Neural progenitor cell (in vitro differentiated cells): Measurements from ENCODE around the gene RPS18. TPM values are rescaled to one million over a fixed set of nuclear protein-coding genes. Genes with fewer than 3 reads are reported as not detected.
A peak's percentile ranks its signal among the peaks of the same experiment; 100 is the strongest.

Experiments
- DNase-seq: peaks from one replicate; pipeline ENCODE4 v3.0.0-alpha.2; 2016; ENCODE audit warnings: low spot score
- H2AFZ ChIP-seq: fragments of 200-600 bp; sonication (generic); replicated peaks from 2 replicates; pipeline ENCODE4 v1.6.1; 2016; ENCODE audit warnings: antibody characterized with exemption
- H3F3A ChIP-seq: fragments of 200-600 bp; sonication (generic); 2 replicates; pipeline ENCODE4 v1.6.1; 2016; ENCODE audit warnings: antibody characterized with exemption, low read depth
- H3K27ac ChIP-seq: fragments of 200-600 bp; sonication (generic); 2 replicates; pipeline ENCODE4 v1.5.1; 2016; ENCODE audit warnings: mild to moderate bottlenecking
- H3K27me3 ChIP-seq: fragments of 200-600 bp; sonication (generic); 2 replicates; pipeline ENCODE4 v1.6.1; 2016; ENCODE audit warnings: mild to moderate bottlenecking, moderate library complexity
- H3K36me3 ChIP-seq: fragments of 200-600 bp; sonication (generic); 2 replicates; pipeline ENCODE4 v1.5.1; 2016
- H3K4me1 ChIP-seq: fragments of 200-600 bp; sonication (generic); 2 replicates; pipeline ENCODE4 v1.6.1; 2016; ENCODE audit warnings: mixed run types
- H3K4me2 ChIP-seq: fragments of 200-600 bp; sonication (generic); 2 replicates; pipeline ENCODE4 v1.6.1; 2016
- H3K4me3 ChIP-seq: fragments of 200-600 bp; sonication (generic); 2 replicates; pipeline ENCODE4 v1.5.1; 2016
- H3K79me2 ChIP-seq: fragments of 200-600 bp; sonication (generic); 2 replicates; pipeline ENCODE4 v1.6.1; 2016; ENCODE audit warnings: low read depth
- H3K9ac ChIP-seq: fragments of 200-600 bp; sonication (generic); 2 replicates; pipeline ENCODE4 v1.6.1; 2016
- H3K9me3 ChIP-seq: fragments of 200-600 bp; sonication (generic); 2 replicates; pipeline ENCODE4 v1.5.1; 2016; ENCODE audit warnings: low read depth
- H4K20me1 ChIP-seq: fragments of 200-600 bp; sonication (generic); 2 replicates; pipeline ENCODE4 v1.6.1; 2016; ENCODE audit warnings: low read depth
- H3K27ac Mint-ChIP-seq: 3 replicates; pipeline ENCODE4 v1.8.0; 2021; ENCODE audit warnings: mixed read lengths
- H3K27me3 Mint-ChIP-seq: 2 replicates; pipeline ENCODE4 v1.8.0; 2022; ENCODE audit warnings: low read depth, mild to moderate bottlenecking, inconsistent platforms, moderate library complexity, mixed read lengths; ENCODE audit not compliant: insufficient read depth
- H3K36me3 Mint-ChIP-seq: 3 replicates; pipeline ENCODE4 v1.8.0; 2021; ENCODE audit warnings: mixed read lengths
- H3K4me1 Mint-ChIP-seq: 3 replicates; pipeline ENCODE4 v1.8.0; 2021; ENCODE audit warnings: mixed read lengths
- H3K4me3 Mint-ChIP-seq: 3 replicates; pipeline ENCODE4 v1.8.0; 2021; ENCODE audit warnings: mild to moderate bottlenecking, moderate library complexity, mixed read lengths
- H3K9me3 Mint-ChIP-seq: 3 replicates; pipeline ENCODE4 v1.8.0; 2020; ENCODE audit warnings: mixed read lengths
- EZH2 ChIP-seq: fragments of 200-600 bp; sonication (generic); IDR thresholded peaks from 2 replicates; pipeline ENCODE4 v1.6.1; 2017; ENCODE audit warnings: antibody characterized with exemption, mild to moderate bottlenecking, moderate library complexity
- EZH2phosphoT487 ChIP-seq: fragments of 200-600 bp; sonication (generic); IDR thresholded peaks from 2 replicates; pipeline ENCODE4 v1.6.1; 2017; ENCODE audit warnings: antibody characterized with exemption
- total RNA-seq: library from RNA; depleted of rRNA; stranded (reverse); fragments of >200 nt; gene quantifications from 2 replicates; pipeline ENCODE4 v1.2.3, GENCODE V29; 2015; ENCODE audit warnings: low replicate concordance
- TF ChIP-seq, protein P1 (sequence below): fragments of 200-600 bp; sonication (generic); IDR thresholded peaks from 2 replicates; pipeline ENCODE4 v1.5.1; 2017; ENCODE audit warnings: antibody characterized with exemption, mild to moderate bottlenecking

Gene RPS18
- total RNA-seq, 1 donor from 2014 or later: 4,663 TPM

DNA sequence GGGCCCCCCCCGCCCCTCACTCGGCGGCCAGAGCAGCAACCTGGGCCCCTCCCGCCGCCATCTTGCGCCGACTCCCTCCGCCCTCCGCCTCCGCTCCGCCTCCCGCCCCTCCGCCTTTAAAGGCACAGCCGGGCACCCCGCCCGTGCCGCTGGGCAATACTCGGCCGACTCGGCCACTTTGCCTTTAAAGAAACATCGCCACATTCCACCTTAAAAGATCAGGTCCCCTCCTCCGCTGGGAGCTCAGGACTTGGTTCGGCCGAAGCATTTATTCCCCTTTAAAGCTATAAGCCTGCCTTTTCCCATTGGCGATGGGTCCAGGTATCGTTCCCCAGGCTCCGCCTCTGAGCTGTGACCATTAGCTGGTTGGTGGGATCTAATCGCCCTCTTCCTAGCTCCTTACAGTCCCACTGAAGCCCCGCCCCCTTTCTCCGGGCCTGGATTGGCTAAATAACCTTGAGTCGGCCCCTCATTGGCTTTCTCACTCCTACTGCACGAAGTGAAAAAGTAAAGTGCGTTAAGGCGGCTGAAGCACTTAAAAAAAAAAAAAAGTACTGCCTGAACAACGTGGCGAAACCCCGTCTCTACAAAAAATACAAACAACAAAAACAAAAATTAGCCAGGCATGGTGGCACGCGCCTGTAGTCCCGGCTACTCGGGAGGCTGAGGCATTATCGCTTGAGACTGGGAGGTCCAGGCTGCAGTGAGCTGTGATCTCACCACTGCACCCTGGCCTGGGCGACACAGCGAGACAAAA is 46.0 kb downstream of the RPS18 start, which contains the start of gene ZBTB22:
Gene ZBTB22 (minus strand): TSS at position 76 of the 757 bp plus-strand sequence. CDS start 828 bp downstream, outside the sequence.
- Histone ChIP-seq H3K9ac (no peak within 1 kb of the TSS), H3K79me2 (peaks cover 41% of the 10 kb centered on the region), H3K4me3 (peak within 1 kb of the TSS; percentile 77), H2AFZ (peak within 1 kb of the TSS; percentile 75), H3K27me3 (peaks cover 12% of the 10 kb centered on the region), H4K20me1 (peaks cover 21% of the 10 kb centered on the region), H3K4me1 (peaks cover 28% of the 10 kb centered on the region), H3K36me3 (no peaks in the 10 kb centered on the region), H3K27ac (peak within 1 kb of the TSS; percentile 65), H3K9me3 (no peaks in the 10 kb centered on the region), H3F3A (peaks cover 62% of the 10 kb centered on the region), H3K4me2 (peak within 1 kb of the TSS; percentile 71)
- Mint-ChIP-seq H3K4me3 (peak within 1 kb of the TSS; percentile 98), H3K4me1 (peaks cover 62% of the 10 kb centered on the region), H3K27me3 (peaks cover 7% of the 10 kb centered on the region), H3K36me3 (peaks cover 24% of the 10 kb centered on the region), H3K27ac (peak within 1 kb of the TSS; percentile 98), H3K9me3 (no peaks in the 10 kb centered on the region)
- peak; percentile 99 for DNase-seq
- TF ChIP-seq EZH2phosphoT487 (no peak), EZH2 (no peak)
- TF ChIP-seq, protein P1, sequence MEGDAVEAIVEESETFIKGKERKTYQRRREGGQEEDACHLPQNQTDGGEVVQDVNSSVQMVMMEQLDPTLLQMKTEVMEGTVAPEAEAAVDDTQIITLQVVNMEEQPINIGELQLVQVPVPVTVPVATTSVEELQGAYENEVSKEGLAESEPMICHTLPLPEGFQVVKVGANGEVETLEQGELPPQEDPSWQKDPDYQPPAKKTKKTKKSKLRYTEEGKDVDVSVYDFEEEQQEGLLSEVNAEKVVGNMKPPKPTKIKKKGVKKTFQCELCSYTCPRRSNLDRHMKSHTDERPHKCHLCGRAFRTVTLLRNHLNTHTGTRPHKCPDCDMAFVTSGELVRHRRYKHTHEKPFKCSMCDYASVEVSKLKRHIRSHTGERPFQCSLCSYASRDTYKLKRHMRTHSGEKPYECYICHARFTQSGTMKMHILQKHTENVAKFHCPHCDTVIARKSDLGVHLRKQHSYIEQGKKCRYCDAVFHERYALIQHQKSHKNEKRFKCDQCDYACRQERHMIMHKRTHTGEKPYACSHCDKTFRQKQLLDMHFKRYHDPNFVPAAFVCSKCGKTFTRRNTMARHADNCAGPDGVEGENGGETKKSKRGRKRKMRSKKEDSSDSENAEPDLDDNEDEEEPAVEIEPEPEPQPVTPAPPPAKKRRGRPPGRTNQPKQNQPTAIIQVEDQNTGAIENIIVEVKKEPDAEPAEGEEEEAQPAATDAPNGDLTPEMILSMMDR: no peak

DNA sequence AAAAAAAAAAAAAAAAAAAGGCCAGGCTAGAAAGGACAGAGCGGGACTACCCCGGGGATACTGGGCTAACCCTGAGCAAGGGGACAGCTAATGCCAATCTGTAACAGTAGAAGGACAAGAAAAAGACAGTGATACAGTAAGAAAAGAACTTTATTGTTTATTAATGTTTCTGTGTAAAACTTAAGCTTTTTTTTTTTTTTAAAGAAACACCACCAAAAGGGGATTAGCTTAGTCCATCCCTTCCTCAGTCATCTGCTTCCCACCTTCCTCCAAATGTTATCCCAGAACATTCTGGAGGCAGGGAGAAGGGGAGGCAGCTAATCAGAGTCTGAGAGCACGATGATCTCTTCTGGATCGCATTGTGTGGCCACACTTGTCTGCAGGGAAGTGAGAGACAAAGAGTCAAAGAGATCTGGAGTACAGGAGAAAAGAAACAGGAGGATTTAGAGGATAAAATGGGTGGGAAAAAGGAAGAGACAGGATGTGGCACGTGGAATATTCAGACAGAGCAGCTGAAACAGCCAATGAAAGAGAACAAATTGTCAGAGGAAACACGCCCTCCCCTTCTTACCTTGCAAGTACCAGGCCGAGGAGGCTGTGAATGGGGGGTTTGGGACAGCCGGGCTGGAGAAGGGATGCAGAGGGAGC is 46.7 kb downstream of the RPS18 start:
- Histone ChIP-seq H3F3A (peaks cover 60% of the 10 kb centered on the region), H4K20me1 (peaks cover 21% of the 10 kb centered on the region), H3K27ac (peak overlapping the region; percentile 65), H3K79me2 (peaks cover 41% of the 10 kb centered on the region), H3K9ac (no peak overlapping the region), H3K4me3 (peak overlapping the region; percentile 77), H3K27me3 (peaks cover 5% of the 10 kb centered on the region), H3K4me2 (peak overlapping the region; percentile 71), H3K9me3 (no peaks in the 10 kb centered on the region), H3K4me1 (peaks cover 28% of the 10 kb centered on the region), H2AFZ (no peak overlapping the region), H3K36me3 (no peaks in the 10 kb centered on the region)
- Mint-ChIP-seq H3K36me3 (peaks cover 24% of the 10 kb centered on the region), H3K4me3 (peak overlapping the region; percentile 98), H3K27ac (no peak overlapping the region), H3K4me1 (peaks cover 62% of the 10 kb centered on the region), H3K27me3 (peaks cover 6% of the 10 kb centered on the region), H3K9me3 (no peaks in the 10 kb centered on the region)
- no peak for TF ChIP-seq EZH2
- TF ChIP-seq, protein P1: no peak
- TF ChIP-seq EZH2phosphoT487: no peak
- DNase-seq: no peak

DNA sequence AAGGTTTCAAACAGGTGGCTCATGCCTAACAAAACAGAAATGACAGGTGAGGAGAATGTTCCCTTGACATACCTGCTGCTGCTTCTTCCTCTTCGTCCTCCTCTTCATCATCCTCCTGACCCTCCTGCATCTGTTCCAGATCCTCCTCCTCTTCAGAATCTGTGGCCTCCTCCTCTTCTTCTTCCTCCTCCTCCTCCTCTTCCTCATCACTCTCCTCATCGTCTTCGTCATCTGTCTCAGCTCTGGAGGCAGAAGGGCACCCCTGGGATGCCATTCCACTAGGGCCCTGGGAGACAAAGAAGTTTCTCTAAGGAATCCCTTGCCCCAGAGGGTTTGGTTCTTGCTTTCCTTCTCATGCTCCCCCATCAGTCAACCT is 48.1 kb downstream of the RPS18 start:
- TF ChIP-seq, protein P1: no peak
- TF ChIP-seq EZH2phosphoT487 (no peak), EZH2 (no peak)
- Histone ChIP-seq H3K4me1 (peaks cover 19% of the 10 kb centered on the region), H3K4me3 (no peak overlapping the region), H3K27me3 (no peaks in the 10 kb centered on the region), H3K27ac (no peak overlapping the region), H2AFZ (no peak overlapping the region), H3K9me3 (no peaks in the 10 kb centered on the region), H3K9ac (no peak overlapping the region), H4K20me1 (peaks cover 20% of the 10 kb centered on the region), H3K36me3 (no peaks in the 10 kb centered on the region), H3F3A (peaks cover 57% of the 10 kb centered on the region), H3K79me2 (peaks cover 41% of the 10 kb centered on the region), H3K4me2 (no peak overlapping the region)
- Mint-ChIP-seq H3K4me1 (peaks cover 62% of the 10 kb centered on the region), H3K27me3 (peaks cover 6% of the 10 kb centered on the region), H3K4me3 (peak overlapping the region; percentile 98), H3K27ac (no peak overlapping the region), H3K9me3 (no peaks in the 10 kb centered on the region), H3K36me3 (peaks cover 24% of the 10 kb centered on the region)
- DNase-seq: no peak
